Measurements from ENCODE around the gene SLC19A1.

SLC19A1 gene

DNA sequence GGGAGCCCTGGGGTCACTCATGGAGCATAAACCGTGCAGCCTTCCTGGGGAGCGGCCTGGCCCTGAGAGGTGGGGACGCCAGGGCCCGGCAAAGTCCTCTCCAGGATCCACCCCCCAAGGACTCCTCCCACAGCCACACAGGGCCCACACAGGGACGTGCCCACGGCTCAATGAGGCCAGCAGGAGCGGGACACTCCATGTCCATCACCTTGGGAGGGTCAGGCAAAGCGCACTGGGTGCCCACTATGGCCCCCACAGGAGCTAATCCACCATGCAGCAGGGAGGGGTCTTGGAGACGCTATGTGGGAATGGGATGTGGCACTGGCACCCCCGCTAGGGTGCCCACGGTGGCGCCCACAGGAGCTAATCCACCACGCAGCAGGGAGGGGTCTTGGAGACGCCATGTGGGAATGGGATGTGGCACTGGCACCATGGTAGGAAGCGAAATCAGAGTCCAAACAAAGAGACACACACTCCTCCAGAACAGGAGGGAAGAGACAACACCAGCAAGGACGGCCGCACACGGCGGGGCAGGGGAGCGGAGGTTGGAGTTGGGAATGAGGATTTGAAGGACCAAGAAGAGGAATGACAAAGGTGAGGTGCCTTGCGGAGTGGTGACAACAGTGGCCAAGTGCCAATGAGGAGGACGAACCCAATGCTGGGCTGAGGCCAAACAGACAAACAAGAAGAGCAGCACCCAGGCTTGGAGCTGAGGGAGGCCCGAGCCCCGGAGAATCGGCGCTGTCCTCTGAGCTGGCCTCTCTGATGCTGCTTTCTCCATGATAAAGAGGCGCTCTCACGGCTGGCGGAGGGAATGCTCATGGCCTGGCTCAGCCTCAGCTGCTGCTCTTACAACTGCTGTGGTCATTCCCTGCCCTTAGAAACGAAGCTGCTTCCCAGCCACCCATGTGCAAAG lies 18.1 kb upstream of the SLC19A1 start:
- TF ChIP-seq JUND (IDR thresholded peaks at IDR 0.05; ENCODE audit: low read depth) = no peak
- in situ Hi-C loops (cut with HindIII; ENCODE audit: low pct_unique_long_range_greater_than_20kb, low sequenced_read_pairs) = no loop called here
- DNase-seq (ENCODE audit: low read depth in 1 of 2, low spot score in 1 of 2) = peak in 1 of 2 experiments; percentile 23

DNA sequence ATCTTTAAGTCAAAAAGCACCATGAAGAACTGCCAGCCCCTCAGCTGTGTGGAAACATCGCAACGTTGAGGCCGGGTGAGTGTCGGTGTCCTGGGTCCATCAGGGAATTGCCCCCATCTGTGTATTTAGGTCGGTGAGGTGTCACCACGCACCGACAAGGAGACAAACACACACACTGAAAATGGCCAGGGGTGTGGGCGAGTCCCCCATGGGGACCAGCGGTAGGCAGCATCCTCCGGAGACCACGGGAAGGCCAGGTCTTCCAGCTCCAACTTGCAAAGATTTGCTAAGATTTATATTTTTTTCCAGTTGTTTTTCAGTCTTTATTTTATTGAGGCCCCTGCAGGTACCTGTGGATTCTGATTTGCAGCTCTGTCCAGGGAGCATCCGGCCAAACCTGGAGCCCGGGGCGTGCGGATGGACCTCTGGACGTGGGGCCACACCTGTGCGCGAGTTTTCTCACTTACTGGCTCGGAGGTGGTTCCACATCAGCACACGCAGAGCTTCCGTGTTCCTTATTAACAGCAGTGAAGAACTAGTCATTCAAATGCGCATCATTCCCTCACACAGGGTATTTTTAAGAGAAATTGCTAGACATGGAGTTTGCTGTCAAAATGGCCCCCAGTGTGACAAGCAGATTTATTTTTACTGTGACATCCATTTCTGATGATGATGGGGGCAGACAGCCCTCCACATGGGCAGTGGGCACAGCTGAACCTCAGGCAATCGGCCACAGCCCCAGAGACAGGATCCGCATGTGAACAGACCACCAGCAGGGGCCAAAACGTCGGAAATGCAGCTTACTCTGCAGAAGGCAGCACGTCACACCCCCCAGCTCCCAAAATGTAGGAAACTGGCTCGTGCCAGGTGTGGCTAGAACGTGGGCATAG lies 17.2 kb upstream of the SLC19A1 start:
- no peak for TF ChIP-seq JUND (IDR thresholded peaks at IDR 0.05; ENCODE audit: low read depth)
- DNase-seq (ENCODE audit: low read depth in 1 of 2, low spot score in 1 of 2) = no peak
- in situ Hi-C loops (cut with HindIII; ENCODE audit: low pct_unique_long_range_greater_than_20kb, low sequenced_read_pairs) = no loop called here

DNA sequence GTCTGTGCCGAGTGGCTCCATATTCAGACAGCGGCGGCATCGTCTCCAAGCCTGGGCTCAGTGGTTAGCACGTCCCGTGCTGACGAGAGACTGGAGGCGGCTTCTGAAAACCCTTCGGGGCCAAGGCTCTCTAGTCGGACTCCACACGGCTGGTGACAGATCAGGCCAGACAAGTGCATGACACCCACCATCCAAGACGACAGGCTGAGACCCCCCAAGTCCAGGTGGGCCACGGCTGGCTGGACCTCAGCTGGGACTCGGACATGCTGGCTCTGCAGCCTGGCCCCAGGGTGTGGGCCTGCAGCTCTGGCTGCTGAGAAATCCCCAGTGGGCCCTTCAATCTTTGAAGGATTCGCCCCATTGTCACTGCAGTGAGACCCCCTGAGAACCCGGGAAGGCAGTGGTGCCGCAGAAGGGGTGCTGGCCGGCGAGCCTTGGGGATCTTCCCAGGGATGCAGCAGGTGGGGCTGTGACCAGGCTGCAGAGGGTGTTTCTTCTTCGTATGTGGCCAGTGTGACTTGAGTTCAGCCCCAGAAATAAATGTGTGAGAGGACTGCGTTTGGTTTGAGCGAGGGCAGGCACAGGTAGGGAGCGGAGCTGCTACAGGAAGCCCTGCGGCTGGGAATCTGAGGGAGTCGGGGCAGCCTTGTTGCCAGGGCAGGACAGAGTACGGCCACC lies 15.9 kb upstream of the SLC19A1 start:
- in situ Hi-C loops (cut with HindIII; ENCODE audit: low pct_unique_long_range_greater_than_20kb, low sequenced_read_pairs) = no loop called here

DNA sequence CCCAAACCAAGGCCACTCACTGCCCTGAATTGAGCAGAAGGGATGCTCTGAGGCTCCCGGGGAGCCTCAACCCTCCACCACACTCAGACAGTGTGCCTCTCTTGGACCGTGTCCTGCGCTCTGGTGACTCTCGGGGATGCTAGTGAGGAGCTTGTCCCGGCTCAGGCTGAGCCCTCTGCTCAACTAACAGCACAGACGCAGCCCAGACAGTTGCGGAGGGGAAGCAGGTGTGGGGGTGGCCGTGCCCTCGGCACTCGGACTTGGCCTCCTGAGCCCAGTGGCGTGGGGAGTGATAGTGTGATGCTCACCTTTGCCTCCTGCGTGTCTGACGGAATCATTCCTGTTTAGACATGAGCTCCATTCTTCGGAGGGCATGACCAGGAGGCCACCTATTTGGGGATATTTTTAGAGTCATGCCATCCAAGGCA lies 15.4 kb upstream of the SLC19A1 start:
- in situ Hi-C loops (cut with HindIII; ENCODE audit: low pct_unique_long_range_greater_than_20kb, low sequenced_read_pairs) = no loop called here
- no peak for DNase-seq (ENCODE audit: low read depth in 1 of 2, low spot score in 1 of 2)
- TF ChIP-seq JUND (IDR thresholded peaks at IDR 0.05; ENCODE audit: low read depth) = no peak

More for the DNA sequence above, 15.9 kb upstream of the SLC19A1 start:
- DNase-seq (ENCODE audit: low read depth in 1 of 2, low spot score in 1 of 2) = no peak
- TF ChIP-seq JUND (IDR thresholded peaks at IDR 0.05; ENCODE audit: low read depth) = no peak

DNA sequence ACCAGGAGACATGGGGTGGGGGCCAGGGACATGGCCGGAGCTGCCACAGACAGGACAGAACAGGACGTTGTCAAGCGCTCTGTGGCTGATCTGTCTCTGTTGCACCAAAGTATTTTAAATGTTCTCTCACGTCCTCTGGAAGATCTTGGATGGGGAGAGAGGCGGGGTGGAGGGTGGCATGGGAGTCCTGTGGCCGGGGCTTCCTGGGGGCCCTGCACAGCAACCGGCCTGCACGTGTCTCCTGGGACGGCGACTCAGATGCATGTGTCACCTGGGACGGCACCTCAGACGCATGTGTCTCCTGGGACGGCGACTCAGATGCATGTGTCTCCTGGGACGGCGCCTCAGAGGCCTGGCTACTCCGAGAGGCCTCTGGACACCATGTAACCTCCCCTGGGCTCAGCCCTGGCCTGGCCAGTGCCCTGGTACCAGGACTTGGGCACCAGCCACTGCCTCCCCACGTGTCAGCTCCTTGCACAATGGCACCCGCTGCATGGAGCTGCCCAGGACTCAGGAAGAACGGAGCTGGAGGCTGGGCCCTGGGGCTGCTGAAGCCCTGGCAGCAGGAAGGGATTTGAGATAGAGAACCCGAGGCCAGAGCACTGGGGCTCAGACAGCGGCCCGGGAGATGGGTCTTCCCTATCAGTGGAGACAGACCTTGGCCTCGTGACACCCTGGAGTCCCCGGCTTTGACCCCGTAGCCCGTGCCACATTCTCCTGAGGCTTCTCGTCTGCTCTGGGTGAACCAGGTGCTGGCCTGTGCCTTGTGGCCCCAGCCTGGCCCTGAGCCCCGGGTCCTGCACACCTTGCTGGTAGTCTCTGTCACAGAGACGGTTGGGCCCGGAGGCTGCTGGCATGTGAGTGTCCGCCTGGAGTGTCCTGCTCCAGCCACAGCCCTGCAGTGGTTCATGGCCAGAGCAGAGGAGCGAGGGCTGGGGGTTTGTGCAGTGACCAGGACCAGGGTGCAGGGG lies 14.7 kb upstream of the SLC19A1 start:
- in situ Hi-C loops (cut with HindIII; ENCODE audit: low pct_unique_long_range_greater_than_20kb, low sequenced_read_pairs) = no loop called here
- no peak for TF ChIP-seq JUND (IDR thresholded peaks at IDR 0.05; ENCODE audit: low read depth)
- no peak for DNase-seq (ENCODE audit: low read depth in 1 of 2, low spot score in 1 of 2)

DNA sequence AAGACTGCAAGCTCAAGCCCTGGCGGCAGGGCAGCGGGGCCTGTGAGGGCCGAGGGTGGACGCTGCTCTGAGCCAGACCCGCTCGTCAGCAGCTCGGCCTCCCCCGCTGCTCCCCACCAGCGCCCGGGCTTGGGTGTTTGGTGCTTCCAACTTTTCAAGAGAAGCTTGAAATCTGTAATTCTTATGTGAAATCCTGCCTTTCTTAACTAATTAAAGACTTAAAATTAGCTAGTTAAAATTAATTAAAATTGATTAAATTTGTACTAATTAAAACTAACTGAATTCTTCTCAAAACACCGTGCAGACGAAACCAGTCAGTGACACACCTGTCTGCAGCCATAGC lies 14.0 kb upstream of the SLC19A1 start:
- in situ Hi-C loops (cut with HindIII; ENCODE audit: low pct_unique_long_range_greater_than_20kb, low sequenced_read_pairs) = no loop called here
- no peak for TF ChIP-seq JUND (IDR thresholded peaks at IDR 0.05; ENCODE audit: low read depth)
- DNase-seq (ENCODE audit: low read depth in 1 of 2, low spot score in 1 of 2) = no peak

DNA sequence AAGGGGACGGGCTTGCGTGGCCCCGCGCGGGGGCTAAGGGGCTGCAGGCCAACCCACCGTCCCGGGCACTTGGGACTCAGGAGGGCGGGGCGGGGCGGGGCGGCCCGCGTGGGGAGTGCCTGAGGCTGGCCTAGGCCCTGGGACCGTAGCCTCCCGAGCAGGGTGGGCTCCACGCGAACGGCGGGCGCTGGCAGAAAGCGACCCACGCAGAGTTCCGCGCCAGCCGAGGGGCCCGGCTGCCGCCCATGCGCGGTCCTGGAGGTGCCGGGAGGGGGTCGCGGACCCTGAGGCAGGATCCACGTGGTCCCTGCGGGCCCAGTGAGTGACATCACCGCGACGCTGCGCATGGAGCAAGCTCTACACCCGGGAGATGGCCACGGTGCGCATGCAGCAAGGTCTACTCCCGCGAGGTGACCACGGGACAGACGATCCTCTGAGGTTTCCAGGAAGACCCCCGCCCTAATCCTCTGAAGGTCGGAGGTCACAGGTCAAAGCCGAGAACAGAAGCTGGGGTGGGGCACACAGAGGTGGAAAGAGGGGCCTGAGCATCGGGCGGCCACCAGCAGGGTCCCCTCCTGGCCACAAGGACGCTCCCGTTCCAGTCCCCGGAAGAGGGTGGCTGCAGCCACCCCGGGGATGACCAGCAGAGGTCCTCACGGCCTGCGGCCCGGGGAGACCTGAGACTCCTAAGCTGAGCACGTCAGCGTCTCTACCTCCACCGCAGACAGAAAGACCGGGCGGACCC lies 13.5 kb upstream of the SLC19A1 start:
- in situ Hi-C loops (cut with HindIII; ENCODE audit: low pct_unique_long_range_greater_than_20kb, low sequenced_read_pairs) = no loop called here
- TF ChIP-seq JUND (IDR thresholded peaks at IDR 0.05; ENCODE audit: low read depth) = no peak
- DNase-seq (ENCODE audit: low read depth in 1 of 2, low spot score in 1 of 2) = peak; percentile 93 to 98

DNA sequence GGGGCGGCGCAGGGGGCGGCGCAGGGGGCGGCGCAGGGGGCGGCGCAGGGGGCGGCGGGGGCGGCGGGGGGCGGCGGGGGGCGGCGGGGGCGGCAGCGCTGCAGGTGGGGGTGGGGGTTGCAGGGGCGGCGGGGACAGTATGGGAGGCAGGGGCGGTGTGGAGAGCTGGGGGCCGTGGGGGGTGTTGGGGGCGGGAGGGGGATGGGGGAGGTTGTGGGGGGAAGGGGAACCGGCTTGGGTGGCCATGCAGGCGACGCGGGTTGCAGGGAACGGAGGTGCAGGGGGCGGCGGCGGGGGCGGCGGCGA lies 13.0 kb upstream of the SLC19A1 start:
- no peak for TF ChIP-seq JUND (IDR thresholded peaks at IDR 0.05; ENCODE audit: low read depth)
- in situ Hi-C loops (cut with HindIII; ENCODE audit: low pct_unique_long_range_greater_than_20kb, low sequenced_read_pairs) = no loop called here

DNA sequence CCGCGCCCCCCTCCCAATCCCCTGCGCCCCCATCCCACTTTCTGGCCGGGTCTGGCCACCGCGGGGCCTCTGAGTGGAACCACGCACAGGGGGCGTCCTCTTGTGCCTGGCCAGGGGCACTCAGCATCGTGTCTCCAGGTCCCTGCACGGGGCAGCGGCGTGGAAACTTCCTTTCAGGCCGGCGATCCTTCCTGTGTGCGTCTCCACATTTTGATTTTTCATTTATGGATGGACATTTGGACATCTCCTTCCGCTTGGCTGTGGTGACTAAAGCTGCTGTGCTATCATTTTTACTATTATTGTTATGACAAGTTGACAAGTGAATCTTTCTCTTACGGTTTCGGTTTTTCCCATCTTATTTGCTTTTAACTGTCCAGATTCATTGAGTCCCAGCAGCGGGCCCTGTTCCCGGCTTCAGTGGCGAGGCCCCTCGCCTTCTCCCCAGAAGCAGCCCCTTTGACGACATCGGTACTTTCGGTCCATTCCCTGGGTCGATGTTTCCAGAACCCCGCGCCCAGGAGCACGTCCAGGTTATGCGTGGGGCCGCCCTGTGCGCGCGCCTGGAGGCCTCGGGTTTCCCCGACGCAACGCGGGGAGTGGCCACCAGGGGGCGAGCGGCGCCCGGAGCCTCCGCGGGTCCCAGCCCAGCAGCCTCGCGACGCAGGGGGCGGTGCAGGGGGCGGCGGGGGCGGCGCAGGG lies 12.4 kb upstream of the SLC19A1 start:
- in situ Hi-C loops (cut with HindIII; ENCODE audit: low pct_unique_long_range_greater_than_20kb, low sequenced_read_pairs) = no loop called here
- TF ChIP-seq JUND (IDR thresholded peaks at IDR 0.05; ENCODE audit: low read depth) = no peak
- DNase-seq (ENCODE audit: low read depth in 1 of 2, low spot score in 1 of 2) = peak; percentile 74 to 87

More for the DNA sequence above, 13.0 kb upstream of the SLC19A1 start:
- peak in 1 of 2 experiments; percentile 47 for DNase-seq (ENCODE audit: low read depth in 1 of 2, low spot score in 1 of 2)

DNA sequence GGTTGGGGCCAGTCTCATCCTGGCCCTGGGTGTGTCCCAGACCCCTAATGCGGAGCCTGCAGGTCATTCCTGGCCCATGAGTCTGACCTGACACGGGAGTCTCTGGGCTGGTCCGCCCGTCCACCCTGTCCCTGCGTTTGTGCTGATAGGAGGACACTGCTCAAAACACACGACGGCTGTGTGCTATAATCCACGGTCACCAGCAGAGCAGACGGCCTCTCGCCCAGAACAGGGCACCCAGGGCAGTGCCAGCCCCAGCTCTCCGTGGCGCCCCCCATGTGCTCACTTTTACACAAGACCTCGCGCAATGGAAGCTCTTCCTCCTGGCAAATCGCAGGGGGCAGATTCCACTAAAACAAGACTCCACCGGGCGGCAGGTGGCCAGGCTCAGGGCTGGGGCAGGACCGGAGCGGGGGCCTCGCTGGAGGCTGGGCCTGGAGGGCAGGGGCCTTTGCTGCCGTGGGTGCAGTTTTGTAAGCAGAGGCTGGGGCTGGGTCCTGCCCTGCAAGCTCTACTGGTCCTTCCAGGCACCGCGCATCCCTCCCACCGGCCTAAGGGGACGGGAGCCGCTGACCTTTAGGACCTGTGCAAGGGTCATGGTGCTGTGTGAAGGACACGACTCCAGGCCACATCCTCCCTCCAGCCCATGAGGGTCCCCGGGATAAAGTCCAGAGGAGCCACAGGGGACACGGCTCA lies 10.6 kb upstream of the SLC19A1 start:
- no peak for TF ChIP-seq JUND (IDR thresholded peaks at IDR 0.05; ENCODE audit: low read depth)
- in situ Hi-C loops (cut with HindIII; ENCODE audit: low pct_unique_long_range_greater_than_20kb, low sequenced_read_pairs) = no loop called here
- no peak for DNase-seq (ENCODE audit: low read depth in 1 of 2, low spot score in 1 of 2)

Data from T47D (cell line).